Fibroblast of skin of right quadriceps (primary cell): ENCODE data around the gene GPR162.

Source experiments
- DNase-seq: peaks from one replicate; pipeline ENCODE4 v3.0.0-alpha.2; 2013

The GPR162 gene

GRCh38 chr12:6824085-6824775 is 2.6 kb downstream of the GPR162 start:
- no peak for DNase-seq

DNA sequence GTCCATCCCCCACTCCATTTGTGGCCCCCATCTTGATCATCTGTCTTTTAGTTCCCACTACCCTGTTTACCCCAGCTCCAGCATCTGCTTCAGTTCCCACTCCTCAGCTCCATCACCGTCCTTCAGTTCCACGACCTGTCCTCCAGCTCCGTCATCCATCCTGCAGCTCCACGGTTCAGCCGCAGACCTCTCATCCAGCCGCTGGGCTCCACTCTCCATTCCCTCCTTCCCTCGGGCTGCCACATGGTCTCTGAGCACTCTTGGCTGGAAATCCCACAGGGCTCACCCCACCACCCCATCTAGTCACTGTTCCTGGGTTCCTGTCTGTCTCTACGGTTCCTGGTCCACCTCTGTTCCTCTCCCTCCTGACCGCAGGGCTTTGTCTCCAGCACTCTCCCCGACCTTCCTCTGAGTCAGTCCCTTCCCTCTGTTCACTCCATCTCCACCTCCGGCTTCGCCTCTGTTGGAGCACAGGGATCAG is 3.3 kb downstream of the GPR162 start:
- peak; percentile 47 for DNase-seq

GRCh38 chr12:6825398-6826124 is 3.9 kb downstream of the GPR162 start:
- peak; percentile 80 for DNase-seq

- no peak for DNase-seq
Observed at GRCh38 chr12:6826125-6826733, 4.6 kb downstream of the GPR162 start.

- DNase-seq = no peak
Observed at GRCh38 chr12:6826734-6827436, 5.3 kb downstream of the GPR162 start.

- peak; percentile 85 for DNase-seq
Observed at GRCh38 chr12:6827437-6827911, 5.9 kb downstream of the GPR162 start.

- DNase-seq = peak; percentile 65
Observed at GRCh38 chr12:6827982-6828780, 6.6 kb downstream of the GPR162 start, which contains the start of gene P3H3. Gene P3H3 (plus strand): TSS chr12:6828407. CDS start chr12:6828441, 34 bp downstream.

- peak; percentile 58 for DNase-seq
Observed at GRCh38 chr12:6828781-6829535, 7.3 kb downstream of the GPR162 start.

DNA sequence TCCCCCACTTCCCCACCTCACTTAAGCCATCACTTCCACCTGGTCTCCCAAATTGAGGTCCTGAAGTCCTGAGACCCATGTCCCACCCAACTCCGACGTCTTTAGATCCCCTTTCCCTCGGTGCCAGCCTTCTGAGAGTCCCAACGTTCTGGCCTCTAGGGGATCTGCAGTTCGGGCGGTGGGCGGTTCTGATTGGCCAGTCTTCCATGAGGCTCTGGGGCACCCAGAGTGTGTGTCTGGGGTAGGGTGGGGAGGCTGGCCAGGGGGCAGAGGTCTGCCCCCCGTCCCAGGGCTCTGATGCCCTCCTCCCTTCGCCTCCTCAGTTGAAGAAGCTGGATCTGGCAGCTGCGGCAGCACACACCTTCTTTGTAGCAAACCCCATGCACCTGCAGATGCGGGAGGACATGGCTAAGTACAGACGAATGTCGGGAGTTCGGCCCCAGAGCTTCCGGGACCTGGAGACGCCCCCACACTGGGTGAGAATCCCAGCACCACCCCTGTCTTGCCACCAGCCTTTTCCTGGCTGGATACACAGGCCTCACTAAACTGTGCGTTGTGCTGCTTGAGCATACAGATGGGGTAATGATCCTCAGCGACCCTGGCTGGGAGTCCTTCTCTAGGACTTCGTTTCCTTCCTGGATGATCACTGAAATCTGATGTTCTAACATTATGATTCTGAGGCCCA is 8.1 kb downstream of the GPR162 start:
- DNase-seq = peak; percentile 50

DNA sequence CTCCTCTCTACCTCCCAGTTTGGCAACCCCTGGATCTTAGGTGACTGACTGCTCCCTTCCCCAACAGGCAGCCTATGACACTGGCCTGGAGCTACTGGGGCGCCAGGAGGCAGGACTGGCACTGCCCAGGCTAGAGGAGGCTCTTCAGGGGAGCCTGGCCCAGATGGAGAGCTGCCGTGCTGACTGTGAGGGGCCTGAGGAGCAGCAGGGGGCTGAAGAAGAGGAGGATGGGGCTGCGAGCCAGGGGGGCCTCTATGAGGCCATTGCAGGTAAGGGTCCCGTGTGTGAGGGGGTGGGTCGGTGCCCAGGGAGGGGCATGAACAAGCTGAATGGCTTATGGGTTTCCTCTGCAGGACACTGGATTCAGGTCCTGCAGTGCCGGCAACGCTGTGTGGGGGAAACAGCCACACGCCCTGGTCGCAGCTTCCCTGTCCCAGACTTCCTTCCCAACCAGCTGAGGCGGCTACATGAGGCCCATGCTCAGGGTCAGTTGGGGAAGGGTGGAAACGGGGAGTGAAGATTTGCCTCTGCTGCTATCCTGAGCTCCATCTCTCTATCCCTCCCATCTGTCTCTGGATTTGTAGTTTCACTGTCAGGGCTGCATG is 8.8 kb downstream of the GPR162 start:
- no peak for DNase-seq

GRCh38 chr12:6830999-6831398 is 9.4 kb downstream of the GPR162 start:
- no peak for DNase-seq

- DNase-seq = no peak
Observed at GRCh38 chr12:6831450-6831995, 9.9 kb downstream of the GPR162 start.

DNA sequence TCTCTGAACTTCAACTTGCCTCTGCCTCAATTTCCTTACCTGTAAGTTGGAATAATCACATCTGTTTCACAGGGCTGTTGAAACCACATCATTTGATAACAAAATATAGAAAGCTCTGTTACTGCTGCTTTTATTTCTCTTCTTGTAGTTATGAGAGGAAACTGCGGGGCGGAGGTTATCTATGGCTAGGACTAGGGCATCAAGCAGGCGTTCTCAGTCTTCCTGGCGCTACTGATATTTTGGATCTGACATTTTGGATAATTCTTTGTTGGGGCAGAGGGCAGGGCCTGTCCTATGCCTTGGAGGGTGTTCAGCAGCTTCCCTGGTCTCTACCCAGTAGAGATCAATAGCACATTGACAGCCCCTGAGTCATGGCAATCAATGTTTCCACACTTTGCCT is 10.5 kb downstream of the GPR162 start:
- no peak for DNase-seq

- no peak for DNase-seq
Observed at GRCh38 chr12:6833189-6833890, 11.7 kb downstream of the GPR162 start.

DNA sequence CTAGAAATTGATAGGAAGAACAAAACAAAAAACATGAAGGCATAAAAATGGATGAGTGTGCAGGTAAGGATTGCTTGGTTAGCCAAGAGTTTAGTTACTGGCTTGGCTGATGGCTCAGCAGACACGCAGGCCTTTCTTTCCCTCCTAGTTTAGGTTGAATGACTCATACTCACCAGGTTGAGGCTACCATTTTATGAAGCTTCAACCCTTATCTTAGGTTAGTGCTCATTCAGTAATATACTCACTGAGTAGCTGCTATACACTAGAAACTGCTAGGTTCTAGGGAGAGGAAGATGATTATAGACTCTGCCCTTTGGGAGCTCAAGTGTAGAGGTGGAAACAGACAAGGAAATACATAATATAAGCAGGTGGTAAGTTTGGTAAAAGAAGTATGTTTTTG is 12.6 kb downstream of the GPR162 start:
- no peak for DNase-seq

GRCh38 chr12:6834873-6835272 is 13.3 kb downstream of the GPR162 start:
- DNase-seq = no peak

- no peak for DNase-seq
Observed at GRCh38 chr12:6836851-6837250, 15.2 kb downstream of the GPR162 start.

DNA sequence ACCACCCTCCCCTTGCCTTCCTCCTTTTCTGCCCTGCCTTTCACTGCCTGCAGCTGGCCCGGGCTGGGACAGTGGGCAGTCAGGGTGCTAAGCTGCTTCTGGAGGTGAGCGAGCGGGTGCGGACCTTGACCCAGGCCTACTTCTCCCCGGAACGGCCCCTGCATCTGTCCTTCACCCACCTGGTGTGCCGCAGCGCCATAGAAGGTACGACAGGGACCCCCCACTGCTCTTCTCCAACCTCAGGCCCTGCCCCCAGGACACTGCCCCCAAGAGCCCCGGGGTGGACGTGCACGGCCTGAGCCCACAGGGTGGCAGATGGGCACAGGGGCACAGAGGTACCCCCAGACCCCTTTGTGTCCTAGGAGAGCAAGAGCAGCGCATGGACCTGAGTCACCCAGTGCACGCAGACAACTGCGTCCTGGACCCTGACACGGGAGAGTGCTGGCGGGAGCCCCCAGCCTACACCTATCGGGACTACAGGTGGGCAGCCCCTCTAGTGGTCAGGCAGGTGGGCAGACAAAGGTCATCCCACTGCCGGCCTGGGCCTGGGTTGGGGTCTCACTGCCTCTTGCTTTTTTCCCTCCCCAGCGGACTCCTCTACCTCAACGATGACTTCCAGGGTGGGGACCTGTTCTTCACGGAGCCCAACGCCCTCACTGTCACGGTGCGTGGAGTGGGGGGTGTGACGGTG is 15.9 kb downstream of the GPR162 start:
- DNase-seq = no peak

DNA sequence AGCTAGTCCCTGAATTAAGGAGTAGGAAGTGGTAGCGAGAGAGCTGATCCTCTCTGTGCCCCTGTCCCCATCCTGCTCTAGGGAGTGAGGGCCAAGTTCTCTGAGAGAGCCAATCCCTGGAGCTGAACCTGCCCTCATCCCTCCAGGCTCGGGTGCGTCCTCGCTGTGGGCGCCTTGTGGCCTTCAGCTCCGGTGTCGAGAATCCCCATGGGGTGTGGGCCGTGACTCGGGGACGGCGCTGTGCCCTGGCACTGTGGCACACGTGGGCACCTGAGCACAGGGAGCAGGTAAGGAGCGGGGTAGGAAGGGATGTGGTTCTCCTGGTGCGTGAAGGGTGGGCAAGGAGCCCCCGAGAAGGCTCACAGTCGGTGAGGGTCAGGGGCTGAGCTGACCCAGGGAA is 17.2 kb downstream of the GPR162 start:
- DNase-seq = no peak
